Hypothalamus (tissue), 51 donors: ENCODE results near the gene RNF17.

Experiments used
- DNase-seq, 51 donors: peaks; one replicate each; lab custom pipeline; 2025; lab: John Stamatoyannopoulos, UW

The RNF17 gene

GRCh38 chr13:24842549-24843274 is 78.7 kb downstream of the RNF17 start:
- no peak for DNase-seq

GRCh38 chr13:24851546-24851945 is 87.6 kb downstream of the RNF17 start:
- no peak for DNase-seq

GRCh38 chr13:24854311-24854710 is 90.3 kb downstream of the RNF17 start:
- no peak for DNase-seq

- no peak for DNase-seq
Observed at GRCh38 chr13:24858953-24859352, 95.0 kb downstream of the RNF17 start.

GRCh38 chr13:24860770-24861169 is 96.8 kb downstream of the RNF17 start:
- no peak for DNase-seq

GRCh38 chr13:24861617-24862362 is 97.8 kb downstream of the RNF17 start:
- DNase-seq = no peak

GRCh38 chr13:24863748-24864540 is 100.0 kb downstream of the RNF17 start:
- no peak for DNase-seq

- no peak for DNase-seq
Observed at GRCh38 chr13:24864579-24864978, 100.6 kb downstream of the RNF17 start.

- no peak for DNase-seq
Observed at GRCh38 chr13:24865163-24865953, 101.4 kb downstream of the RNF17 start.

GRCh38 chr13:24866488-24866887 is 102.5 kb downstream of the RNF17 start:
- no peak for DNase-seq

- DNase-seq = no peak
Observed at GRCh38 chr13:24868874-24869273, 104.9 kb downstream of the RNF17 start.

- DNase-seq = no peak
Observed at GRCh38 chr13:24870380-24870760, 106.4 kb downstream of the RNF17 start.

- DNase-seq = no peak
Observed at GRCh38 chr13:24875566-24875965, 111.6 kb downstream of the RNF17 start.

GRCh38 chr13:24877531-24877930 is 113.6 kb downstream of the RNF17 start:
- no peak for DNase-seq

- no peak for DNase-seq
Observed at GRCh38 chr13:24878340-24878739, 114.4 kb downstream of the RNF17 start.

GRCh38 chr13:24882665-24883064 is 118.7 kb downstream of the RNF17 start:
- no peak for DNase-seq

GRCh38 chr13:24887759-24888158 is 123.8 kb downstream of the RNF17 start:
- no peak for DNase-seq

GRCh38 chr13:24888291-24888931 is 124.4 kb downstream of the RNF17 start:
- no peak for DNase-seq

- no peak for DNase-seq
Observed at GRCh38 chr13:24890256-24890655, 126.3 kb downstream of the RNF17 start.

- no peak for DNase-seq
Observed at GRCh38 chr13:24891476-24892108, 127.6 kb downstream of the RNF17 start.
